GM12892 (cell line): ENCODE measurements around the gene MYLK.

Experiments used
- DNase-seq: peaks from one replicate; pipeline ENCODE4 v3.0.0; 2011; ENCODE audit not compliant: insufficient read length
- FAIRE-seq: peaks from 2 replicates; lab custom pipeline; 2011; peaks lifted over from hg19 to GRCh38; lab: Jason Lieb, UNC
- POLR2A ChIP-seq: IDR thresholded peaks from 2 replicates; pipeline ENCODE4 v1.6.1; 2011; ENCODE audit warnings: low read depth, low read length, control low read depth
- POLR2AphosphoS5 ChIP-seq: IDR thresholded peaks from 2 replicates; pipeline ENCODE4 v1.6.1; 2011; ENCODE audit warnings: low read depth, low read length, control low read depth
- TAF1 ChIP-seq: IDR thresholded peaks from 2 replicates; pipeline ENCODE4 v1.6.1; 2011; ENCODE audit warnings: low read depth, mild to moderate bottlenecking, control low read depth, low read length, borderline replicate concordance

Gene MYLK

GRCh38 chr3:123637841-123638240, 246.3 kb downstream of the MYLK start:
- no peak for DNase-seq
- no peak for FAIRE-seq
- TF ChIP-seq POLR2A (no peak), TAF1 (no peak), POLR2AphosphoS5 (no peak)

GRCh38 chr3:123637131-123637530, 247.0 kb downstream of the MYLK start:
- DNase-seq: no peak
- FAIRE-seq: no peak

GRCh38 chr3:123636431-123636841, 247.7 kb downstream of the MYLK start:
- FAIRE-seq: no peak
- TF ChIP-seq POLR2A (no peak), TAF1 (no peak), POLR2AphosphoS5 (no peak)
- DNase-seq: no peak

More at GRCh38 chr3:123637131-123637530, 247.0 kb downstream of the MYLK start:
- no peak for TF ChIP-seq POLR2A

- TF ChIP-seq POLR2AphosphoS5 (no peak), POLR2A (no peak), TAF1 (no peak)
- no peak for DNase-seq
- no peak for FAIRE-seq
These were observed 248.4 kb downstream of the MYLK start for GRCh38 chr3:123635717-123636116.

- FAIRE-seq (no peak), DNase-seq (no peak)
- TF ChIP-seq TAF1 (no peak), POLR2AphosphoS5 (no peak), POLR2A (no peak)
These were observed 248.9 kb downstream of the MYLK start for GRCh38 chr3:123635217-123635616.

- FAIRE-seq (no peak), DNase-seq (no peak)
- TF ChIP-seq POLR2AphosphoS5 (no peak), TAF1 (no peak), POLR2A (no peak)
These were observed 249.7 kb downstream of the MYLK start for GRCh38 chr3:123634149-123635051.

GRCh38 chr3:123633530-123633929, 250.6 kb downstream of the MYLK start:
- FAIRE-seq (no peak), DNase-seq (no peak)
- TF ChIP-seq POLR2A (no peak), TAF1 (no peak), POLR2AphosphoS5 (no peak)

- FAIRE-seq (no peak), DNase-seq (no peak)
These were observed 251.9 kb downstream of the MYLK start for GRCh38 chr3:123632161-123632655.

GRCh38 chr3:123629747-123630047, 254.4 kb downstream of the MYLK start:
- FAIRE-seq (no peak), DNase-seq (no peak)

More at GRCh38 chr3:123632161-123632655, 251.9 kb downstream of the MYLK start:
- no peak for TF ChIP-seq TAF1
- no peak for TF ChIP-seq POLR2A
- no peak for TF ChIP-seq POLR2AphosphoS5

GRCh38 chr3:123628996-123629746, 255.0 kb downstream of the MYLK start:
- TF ChIP-seq TAF1 (no peak), POLR2AphosphoS5 (no peak), POLR2A (no peak)
- FAIRE-seq (no peak), DNase-seq (no peak)

More at GRCh38 chr3:123629747-123630047, 254.4 kb downstream of the MYLK start:
- TF ChIP-seq POLR2A (no peak), TAF1 (no peak), POLR2AphosphoS5 (no peak)
